Activated T-cell treated with anti-CD3 and anti-CD28 coated beads for 48 hours (primary cell): Measurements from ENCODE around the gene KIRREL1.

Source experiments
- DNase-seq: peaks from one replicate; pipeline ENCODE4 v3.0.0-alpha.2; 2020; ENCODE audit warnings: low read depth

Gene KIRREL1

GRCh38 chr1:158035976-158036583, 42.6 kb downstream of the KIRREL1 start:
- no peak for DNase-seq

DNA sequence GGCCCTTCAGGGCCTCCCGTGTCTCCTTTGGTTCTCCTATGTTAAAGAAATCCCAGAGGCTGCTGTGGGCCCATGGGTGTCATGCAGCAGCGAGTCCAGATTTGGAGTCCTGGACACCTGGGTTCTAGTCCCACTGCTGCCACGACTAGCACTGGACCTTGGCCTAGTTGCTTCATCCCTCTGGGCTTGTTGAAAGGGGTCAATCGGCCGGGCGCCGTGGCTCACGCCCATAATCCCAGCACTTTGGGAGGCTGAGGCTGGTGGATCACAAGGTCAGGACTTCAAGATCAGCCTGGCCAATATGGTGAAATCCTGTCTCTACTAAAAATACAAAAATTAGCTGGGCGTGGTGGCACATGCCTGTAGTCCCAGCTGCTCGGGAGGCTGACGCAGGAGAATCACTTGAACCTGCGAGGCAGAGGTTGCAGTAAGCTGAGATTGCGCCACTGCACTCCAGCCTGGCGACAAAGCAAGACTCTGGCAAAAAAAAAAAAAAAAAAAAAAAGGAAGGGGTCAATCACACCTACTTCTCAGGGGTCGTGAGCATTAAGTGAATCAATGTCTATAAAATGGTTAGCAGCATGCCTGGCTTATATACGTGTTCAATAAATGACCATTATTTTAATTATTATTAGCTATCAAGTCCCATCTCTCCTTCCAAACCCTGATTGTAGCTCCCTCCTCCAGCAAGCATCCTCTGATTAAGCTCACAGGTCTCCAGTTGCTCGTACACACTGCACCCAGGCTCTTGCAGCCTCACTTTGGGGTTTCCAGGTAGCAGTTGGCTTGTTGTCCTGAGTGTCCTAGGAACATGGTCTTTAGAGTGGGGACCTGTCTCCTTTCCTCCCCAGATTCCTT, 43.8 kb downstream of the KIRREL1 start:
- DNase-seq, result no peak

- DNase-seq, result no peak
Measured at GRCh38 chr1:158037866-158038359, 44.5 kb downstream of the KIRREL1 start.

DNA sequence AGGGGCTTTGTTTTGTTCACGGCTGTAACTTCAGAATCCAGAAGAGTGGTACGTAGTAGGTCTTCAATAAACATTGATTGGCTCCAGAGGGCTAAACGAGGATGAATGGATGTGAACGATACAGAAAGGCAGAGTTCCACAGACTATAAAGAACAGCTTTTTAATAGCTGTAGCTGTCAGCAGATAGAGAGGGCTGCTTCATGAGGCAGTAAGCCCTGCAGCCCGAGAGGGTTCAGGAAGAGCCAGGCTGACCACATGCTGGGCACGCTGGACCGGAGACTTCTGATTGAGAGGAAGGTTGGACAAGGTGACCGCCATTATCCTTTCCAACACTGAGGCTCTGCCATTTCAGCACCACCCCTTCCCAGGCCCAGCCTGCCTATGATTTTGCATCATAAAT, 45.3 kb downstream of the KIRREL1 start:
- DNase-seq, result no peak

DNA sequence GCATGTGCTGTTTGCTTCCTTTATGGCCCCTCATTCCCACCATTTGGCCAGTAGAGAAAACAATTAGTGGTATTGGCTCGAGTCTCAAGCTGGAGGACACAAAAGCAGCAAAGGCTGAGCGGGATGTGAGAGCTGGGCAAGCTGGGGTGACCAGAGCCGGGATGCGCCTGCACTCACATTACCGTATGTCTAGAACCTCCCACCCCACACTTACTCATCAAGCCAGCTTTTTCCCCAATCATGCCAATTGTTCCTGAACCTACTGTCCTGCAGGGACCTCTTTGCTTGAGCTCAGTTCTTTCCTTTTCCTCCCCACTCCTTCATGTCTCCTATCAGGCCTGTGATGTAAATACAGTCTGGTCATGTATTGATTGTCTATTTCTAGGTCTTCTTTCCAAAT, 45.9 kb downstream of the KIRREL1 start:
- DNase-seq, result no peak

GRCh38 chr1:158040323-158040722, 46.9 kb downstream of the KIRREL1 start:
- no peak for DNase-seq

DNA sequence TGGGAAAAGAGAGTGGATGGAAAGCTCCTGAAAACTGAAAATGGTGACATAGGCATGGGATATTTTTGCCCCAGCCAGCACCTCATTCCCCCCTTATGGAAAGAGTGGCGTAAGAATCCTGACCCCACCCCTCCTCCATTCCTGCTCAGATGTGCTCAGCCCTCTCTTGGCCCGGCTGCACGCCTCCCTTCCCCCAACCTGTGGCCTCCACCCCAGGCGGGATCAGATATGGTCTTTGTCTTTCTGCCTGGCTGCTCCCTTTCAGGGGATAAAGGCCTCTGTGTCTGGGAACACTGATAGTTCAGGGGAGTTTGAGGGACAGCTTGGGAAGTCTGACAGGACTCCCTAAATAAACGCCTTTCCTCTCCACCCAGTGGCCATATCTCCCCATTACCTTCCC, 49.8 kb downstream of the KIRREL1 start:
- DNase-seq, result no peak

- DNase-seq, result no peak
Measured at GRCh38 chr1:158045639-158046038, 52.2 kb downstream of the KIRREL1 start.

- DNase-seq, result no peak
Measured at GRCh38 chr1:158046715-158047510, 53.5 kb downstream of the KIRREL1 start.

DNA sequence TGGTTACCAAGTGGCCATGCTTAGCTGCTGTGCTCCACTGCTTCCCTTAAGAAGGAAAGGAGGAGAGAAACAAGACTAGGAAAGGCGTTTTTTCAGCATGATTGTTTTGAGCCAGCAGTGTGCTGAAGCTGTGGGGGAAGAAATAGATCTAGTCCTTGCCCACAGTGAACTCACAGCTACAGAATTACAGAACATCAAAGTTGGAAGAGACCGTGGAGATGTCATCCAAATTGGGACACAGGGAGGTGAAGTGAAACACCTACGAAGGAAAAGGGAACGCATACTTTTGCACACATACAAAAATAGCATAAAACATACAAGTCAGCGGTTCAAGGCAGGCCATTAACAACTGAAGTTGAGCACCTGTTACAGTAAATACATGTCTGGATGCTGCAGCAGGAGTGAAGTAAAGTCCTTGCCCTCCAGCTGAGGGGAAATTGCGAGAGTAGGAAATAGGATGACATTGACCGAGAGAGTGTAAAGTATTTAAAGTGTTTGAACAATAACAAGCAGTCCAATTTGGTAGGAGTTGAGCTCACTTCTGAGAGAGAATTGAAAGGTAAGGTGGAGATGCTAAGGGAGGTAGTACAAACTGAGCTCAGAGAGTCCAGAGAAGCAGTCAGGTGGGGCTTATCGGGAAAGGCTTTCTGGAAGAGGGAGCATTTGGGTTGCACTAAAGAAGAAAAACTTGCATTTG, 55.1 kb downstream of the KIRREL1 start:
- DNase-seq, result no peak

DNA sequence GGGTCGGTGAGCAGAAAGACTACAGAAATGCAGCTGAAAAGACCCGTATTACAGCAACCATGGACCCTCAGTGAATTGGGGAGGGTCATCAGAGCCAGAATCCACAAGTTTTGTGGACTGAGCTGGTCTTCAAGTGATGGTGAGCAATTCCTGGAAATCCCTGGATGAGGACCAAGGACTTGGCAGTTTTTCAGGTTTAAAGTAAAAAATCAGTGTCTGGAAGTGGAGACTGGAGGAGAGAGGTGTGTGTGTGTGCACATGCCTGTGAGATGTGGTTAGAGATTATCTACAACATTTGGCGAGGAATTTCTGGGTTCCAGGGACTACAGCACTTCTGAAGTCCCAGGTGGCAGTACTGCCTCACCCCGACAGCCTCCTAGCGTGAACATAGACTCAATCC, 56.4 kb downstream of the KIRREL1 start:
- no peak for DNase-seq

- no peak for DNase-seq
Measured at GRCh38 chr1:158053276-158053675, 59.8 kb downstream of the KIRREL1 start.

DNA sequence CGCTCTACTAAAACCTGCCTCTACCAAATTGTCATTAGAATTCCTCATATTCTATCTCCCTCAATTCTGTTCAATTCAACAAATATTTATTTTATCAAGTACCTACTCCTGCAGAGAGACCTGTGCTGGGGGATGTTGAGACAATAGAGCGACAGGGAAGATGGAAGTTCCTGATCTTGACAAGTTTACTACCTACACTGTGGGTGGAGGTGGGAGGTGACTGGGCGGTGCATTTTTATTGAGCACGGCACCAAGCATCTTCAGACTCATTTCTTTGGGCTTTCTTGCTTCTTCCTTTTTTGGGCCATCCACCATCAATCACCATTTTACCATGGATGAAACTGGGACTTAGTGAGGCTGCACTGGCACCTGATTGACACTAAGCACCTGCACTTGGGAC, 61.3 kb downstream of the KIRREL1 start:
- no peak for DNase-seq

DNA sequence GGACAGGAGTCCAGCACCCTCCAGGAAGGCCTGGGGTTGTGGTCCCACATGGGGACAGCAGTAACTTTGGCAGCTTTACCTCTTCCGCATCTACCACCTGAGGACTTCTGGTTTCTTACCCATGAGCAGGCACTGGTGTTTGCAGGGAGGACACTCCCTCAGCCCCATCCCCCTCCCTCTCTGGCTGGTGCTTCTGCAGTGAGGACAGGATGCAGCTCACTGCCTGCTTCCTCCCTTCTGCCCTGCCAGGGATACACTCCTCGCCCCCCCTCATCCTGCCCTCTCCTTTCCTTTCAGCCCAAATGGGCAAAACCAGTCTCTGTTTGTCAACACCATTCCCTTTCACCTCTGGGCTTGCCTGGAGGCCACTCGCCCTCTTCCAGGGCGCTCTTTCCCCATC, 62.4 kb downstream of the KIRREL1 start:
- no peak for DNase-seq

GRCh38 chr1:158056498-158056897, 63.1 kb downstream of the KIRREL1 start:
- no peak for DNase-seq

DNA sequence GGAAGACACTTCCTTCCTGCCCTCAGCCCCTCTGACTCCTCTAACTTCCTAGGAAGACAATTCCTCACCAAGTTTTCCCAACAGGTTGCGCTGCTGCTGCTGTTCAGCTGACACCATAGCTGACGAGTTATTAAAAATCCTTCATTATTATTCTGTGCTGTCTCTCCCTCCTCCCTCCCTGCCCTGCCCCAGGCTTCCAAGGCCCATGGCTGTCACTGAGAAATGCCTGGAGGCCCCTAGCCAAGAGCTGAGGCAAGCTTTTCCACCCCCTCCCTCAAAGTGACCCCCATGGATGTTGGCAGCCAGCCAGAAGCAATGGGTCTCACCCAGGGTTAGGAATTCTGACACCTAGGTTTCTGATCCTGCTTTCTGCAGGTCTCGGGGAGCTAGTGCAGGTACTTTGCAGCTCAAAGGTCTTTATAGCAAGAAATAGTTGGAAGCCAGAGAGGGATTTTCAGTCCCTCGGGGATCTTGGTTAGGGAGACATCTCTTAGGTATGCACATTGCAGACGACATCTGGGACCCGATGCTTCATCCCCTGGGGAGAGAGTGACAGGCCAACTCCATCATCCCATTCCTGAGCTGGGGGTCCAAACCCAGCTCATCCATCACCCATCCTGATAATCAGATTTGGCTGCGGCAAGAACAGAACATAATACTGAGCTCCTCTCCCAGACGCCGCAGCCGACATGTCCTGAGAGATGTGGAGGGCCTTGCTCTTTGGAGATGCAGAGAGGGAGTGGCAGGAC, 65.0 kb downstream of the KIRREL1 start:
- DNase-seq, result no peak

DNA sequence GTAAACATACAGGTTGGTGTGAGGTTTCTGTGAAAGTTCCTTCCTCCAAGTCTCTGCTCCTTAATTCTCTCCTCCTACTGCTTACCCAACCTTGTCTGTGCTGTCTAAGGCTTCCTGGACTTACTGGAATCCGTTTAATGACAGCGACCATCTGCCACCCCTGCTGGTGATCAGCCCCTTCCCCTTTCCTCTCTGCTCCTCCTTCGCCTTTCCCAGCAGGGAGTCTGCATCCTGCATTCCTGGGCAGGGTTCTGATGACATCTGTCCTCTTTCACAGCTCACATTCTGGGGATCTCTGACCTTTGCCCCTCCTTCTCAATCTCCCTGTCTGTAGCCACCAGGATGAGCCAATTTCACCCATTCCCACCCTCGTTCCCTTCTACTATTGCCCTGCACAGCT, 66.5 kb downstream of the KIRREL1 start:
- DNase-seq, result no peak

DNA sequence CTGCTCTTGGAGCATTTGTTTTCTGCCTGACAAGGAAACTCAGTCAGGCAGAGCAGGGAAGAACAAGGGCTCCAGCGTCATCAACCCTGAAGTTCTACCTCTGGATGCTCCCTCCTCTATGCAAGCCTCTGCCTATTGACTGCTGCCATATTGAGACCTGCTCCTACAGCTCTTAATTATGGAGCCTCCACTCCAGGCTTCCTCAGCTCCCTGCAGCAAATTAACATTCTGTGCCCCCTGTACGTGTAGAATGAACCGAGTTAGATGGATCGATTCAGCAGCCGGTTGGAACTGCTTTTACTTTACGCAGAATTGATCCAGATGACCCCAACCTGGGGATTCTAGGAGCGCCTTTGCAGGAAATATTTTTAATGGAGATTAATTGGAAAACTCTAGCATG, 68.7 kb downstream of the KIRREL1 start:
- no peak for DNase-seq

DNA sequence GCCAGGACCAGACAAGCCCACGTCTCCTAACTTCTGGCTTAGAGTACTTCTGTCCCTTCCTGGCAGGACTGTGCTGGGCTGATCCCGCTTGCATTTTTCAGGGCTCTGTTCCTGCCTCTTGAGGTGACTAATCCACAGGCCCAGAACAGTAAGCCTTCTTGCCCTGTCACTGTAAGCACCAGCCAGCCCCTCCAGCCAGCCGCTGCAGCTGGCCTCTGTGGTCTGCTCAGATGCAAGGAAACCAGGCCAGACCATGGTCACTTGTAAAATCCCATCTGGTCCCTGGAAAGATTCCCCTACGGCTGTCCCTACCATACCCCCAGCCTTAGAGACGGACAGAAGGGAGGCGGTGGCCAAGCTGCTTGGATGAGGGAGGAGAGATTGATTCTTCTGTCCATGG, 74.2 kb downstream of the KIRREL1 start:
- DNase-seq, result no peak

- no peak for DNase-seq
Measured at GRCh38 chr1:158068918-158069317, 75.5 kb downstream of the KIRREL1 start.

DNA sequence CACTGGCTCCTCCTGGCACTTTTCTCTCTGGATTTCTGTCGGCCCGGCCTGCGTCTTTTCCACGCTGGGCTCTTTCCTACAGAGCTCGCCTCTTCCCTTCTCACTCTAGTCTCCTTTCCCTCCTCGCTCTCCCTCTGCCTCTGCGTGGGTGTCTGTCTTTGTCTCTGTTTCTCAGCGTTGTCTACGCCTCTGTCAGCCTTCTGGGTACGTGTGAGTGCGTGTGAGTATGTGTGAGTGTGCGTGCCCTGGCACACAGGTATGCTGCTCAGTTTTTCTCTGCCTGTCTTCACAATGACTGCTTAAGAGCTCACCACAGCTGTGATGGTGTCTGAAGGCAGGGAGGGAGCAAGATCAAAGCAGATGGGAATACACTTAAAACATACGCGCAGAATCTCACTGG, 77.7 kb downstream of the KIRREL1 start:
- DNase-seq, result no peak
